Panc1 (cell line): ENCODE results near the gene CACNA2D3.

Experiments used
- CTCF ChIP-seq: fragments of 450-650 bp; IDR thresholded peaks from 2 replicates; pipeline ENCODE4 v1.5.1; 2017; ENCODE audit warnings: mild to moderate bottlenecking
- POLR2AphosphoS5 ChIP-seq: IDR thresholded peaks from 2 replicates; pipeline ENCODE4 v1.6.1; 2012; ENCODE audit warnings: mild to moderate bottlenecking, low read depth, low read length, moderate library complexity
- REST ChIP-seq, 2 experiments: IDR thresholded peaks; 2 replicates each; pipeline ENCODE4 v1.6.1; 2011 to 2012; ENCODE audit warnings: low read depth in 2 of 2, control low read depth in 1 of 2, low read length in 1 of 2, mild to moderate bottlenecking in 1 of 2, moderate library complexity in 1 of 2; ENCODE audit not compliant: insufficient read depth in 1 of 2
- SIN3A ChIP-seq: IDR thresholded peaks from 2 replicates; pipeline ENCODE4 v1.6.1; 2012; ENCODE audit warnings: low read depth, mild to moderate bottlenecking, low read length, moderate library complexity, borderline replicate concordance; ENCODE audit not compliant: insufficient read depth

GRCh38 chr3:54897028-54897711 lies 774.8 kb downstream of the CACNA2D3 start:
- no peak for TF ChIP-seq CTCF
- no peak for TF ChIP-seq REST (IDR thresholded peaks at IDR 0.05; ENCODE audit: insufficient read depth in 1 of 2, low read depth in 2 of 2, low read length in 1 of 2)
- TF ChIP-seq SIN3A: no peak
- no peak for TF ChIP-seq POLR2AphosphoS5
